HG02885 (cell line): Measurements from ENCODE around the gene KRTAP4-1.
"Not testable (repeated sequence)": the region's sequence is repeated elsewhere in the genome, so short reads cannot be mapped to it uniquely, and the experiment has no call there.

Experiments used
- ATAC-seq: cut with Tn5 transposase; IDR thresholded peaks from one replicate; pipeline ENCODE4 v1.9.1; 2021; ENCODE audit warnings: mild to moderate bottlenecking; ENCODE audit not compliant: unreplicated experiment, poor library complexity

Gene KRTAP4-1

DNA sequence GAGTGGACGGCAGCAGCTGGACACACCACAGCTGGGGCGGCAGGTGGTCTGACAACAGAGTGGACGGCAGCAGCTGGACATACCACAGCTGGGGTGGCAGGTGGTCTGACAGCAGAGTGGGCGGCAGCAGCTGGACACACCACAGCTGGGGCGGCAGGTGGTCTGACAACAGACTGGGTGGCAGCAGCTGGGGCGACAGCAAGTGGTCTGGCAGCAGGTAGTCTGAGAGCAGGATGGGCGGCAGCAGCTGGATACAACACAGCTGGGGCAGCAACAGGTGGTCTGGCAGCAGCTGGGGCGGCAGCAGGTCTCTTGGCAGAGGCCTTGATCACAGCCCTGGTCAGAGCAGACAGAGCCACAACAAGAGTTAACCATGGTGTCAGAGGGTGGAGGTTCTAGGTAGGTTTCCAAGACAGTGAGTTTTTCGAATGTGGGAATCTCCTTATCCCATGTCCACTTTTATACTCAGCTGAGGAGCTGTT is at the start of gene KRTAP4-1:
TSS of gene KRTAP4-1 (minus strand) at position 432 of the 482 bp plus-strand sequence. CDS start at position 375, 57 bp downstream.
- ATAC-seq: no peak

DNA sequence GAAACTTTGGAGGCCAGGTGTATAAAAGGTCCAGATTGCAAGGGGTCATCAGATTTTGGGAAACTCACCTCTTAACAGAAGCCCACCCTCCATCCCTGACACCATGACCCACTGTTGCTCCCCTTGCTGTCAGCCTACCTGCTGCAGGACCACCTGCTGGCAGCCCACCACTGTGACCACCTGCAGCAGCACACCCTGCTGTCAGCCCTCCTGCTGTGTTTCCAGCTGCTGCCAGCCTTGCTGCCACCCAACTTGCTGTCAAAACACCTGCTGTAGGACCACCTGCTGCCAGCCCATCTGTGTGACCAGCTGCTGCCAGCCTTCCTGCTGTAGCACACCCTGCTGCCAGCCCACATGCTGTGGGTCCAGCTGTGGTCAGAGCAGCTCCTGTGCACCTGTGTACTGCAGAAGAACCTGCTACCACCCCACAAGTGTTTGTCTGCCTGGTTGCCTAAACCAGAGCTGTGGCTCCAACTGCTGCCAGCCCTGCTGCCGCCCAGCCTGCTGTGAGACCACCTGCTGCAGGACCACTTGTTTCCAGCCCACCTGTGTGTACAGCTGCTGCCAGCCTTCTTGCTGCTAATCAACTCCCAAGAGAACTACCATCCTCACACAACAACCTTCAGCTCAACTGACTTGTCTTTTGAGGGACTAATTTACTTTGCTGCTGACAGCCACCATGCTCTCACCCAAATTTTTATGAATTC is 47.8 kb upstream of the KRTAP4-1 start, which contains the start of gene KRTAP9-3:
TSS of gene KRTAP9-3 (plus strand) at position 51 of the 707 bp plus-strand sequence. CDS start at position 104, 53 bp downstream.
- ATAC-seq: not testable (repeated sequence)

- no peak for ATAC-seq
Observed at GRCh38 chr17:41231731-41232130, 47.0 kb upstream of the KRTAP4-1 start.

GRCh38 chr17:41230094-41230493 is 45.4 kb upstream of the KRTAP4-1 start:
- ATAC-seq: no peak

GRCh38 chr17:41226598-41227095 is 41.9 kb upstream of the KRTAP4-1 start, which contains the start of gene KRTAP9-2:
Gene KRTAP9-2, plus strand, starts transcription at chr17:41226648. Its CDS starts 7 bp downstream, at chr17:41226655.
- ATAC-seq: not testable (repeated sequence)

- no peak for ATAC-seq
Observed at GRCh38 chr17:41226051-41226450, 41.3 kb upstream of the KRTAP4-1 start.

DNA sequence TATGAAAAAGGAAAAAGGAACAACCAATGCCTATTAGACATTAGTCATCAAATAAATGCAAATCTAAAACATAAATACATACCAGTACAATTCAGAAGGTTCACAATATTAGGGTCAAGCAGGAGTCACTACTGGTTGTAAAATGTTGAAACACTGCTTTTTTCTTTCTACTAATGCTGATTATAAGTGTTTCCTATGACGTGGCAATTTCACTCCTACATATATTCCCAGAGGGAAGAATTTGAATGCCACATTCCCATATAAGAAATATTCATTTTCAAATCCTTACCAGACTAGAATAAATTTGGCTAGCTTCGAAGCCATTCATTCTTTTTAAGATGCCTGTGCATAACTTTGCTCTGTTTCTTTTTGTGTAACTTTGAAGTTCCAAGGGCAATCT is 39.1 kb upstream of the KRTAP4-1 start:
- ATAC-seq: no peak

- ATAC-seq: no peak
Observed at GRCh38 chr17:41215681-41216080, 31.0 kb upstream of the KRTAP4-1 start.

DNA sequence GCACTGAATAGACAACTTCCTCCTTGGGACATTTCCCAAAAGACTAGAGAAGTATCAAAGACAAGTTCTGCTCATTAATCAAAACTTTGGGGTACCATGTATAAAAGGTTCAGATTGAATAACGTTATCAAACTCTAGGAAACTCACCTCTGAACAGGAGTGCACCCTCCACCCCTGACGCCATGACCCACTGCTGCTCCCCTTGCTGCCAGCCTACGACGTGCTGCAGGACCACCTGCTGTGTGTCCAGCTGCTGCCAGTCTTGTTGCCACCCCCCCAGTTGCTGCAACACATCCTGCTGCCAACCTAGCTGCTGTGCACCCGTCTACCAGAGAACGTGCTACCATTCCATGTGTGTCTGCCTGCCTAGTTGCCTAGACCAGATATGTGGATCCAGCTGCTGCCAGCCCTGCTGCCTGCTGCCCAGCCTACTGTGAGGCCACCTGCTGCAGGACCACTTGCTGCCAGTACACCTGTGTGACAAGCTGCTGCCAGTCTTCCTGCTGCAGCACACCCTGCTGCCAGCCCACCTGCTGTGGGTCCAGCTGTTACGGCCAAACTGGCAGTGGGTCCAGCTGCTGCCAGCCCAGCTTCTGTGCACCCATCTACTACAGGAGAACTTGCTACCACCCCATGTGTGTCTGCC is 27.9 kb upstream of the KRTAP4-1 start:
- ATAC-seq: no peak

- ATAC-seq: no peak
Observed at GRCh38 chr17:41211845-41212466, 27.2 kb upstream of the KRTAP4-1 start.

- no peak for ATAC-seq
Observed at GRCh38 chr17:41199421-41200078, 14.8 kb upstream of the KRTAP4-1 start.

GRCh38 chr17:41196068-41196467 is 11.4 kb upstream of the KRTAP4-1 start:
- ATAC-seq: no peak

DNA sequence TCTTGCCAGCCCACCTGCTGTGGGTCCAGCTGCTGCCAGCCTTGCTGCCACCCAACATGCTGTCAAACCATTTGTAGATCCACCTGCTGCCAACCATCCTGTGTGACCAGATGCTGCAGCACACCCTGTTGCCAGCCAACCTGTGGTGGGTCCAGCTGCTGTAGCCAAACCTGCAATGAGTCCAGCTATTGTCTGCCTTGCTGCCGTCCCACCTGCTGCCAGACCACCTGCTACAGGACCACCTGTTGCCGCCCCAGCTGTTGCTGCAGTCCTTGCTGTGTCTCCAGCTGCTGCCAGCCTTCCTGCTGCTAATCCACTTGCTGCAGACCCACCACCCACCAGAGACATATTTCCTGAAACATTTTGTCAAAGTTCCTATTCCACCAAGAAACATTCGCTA is 5.6 kb upstream of the KRTAP4-1 start:
- ATAC-seq: no peak

- not testable (repeated sequence) for ATAC-seq
Observed at GRCh38 chr17:41189837-41190318, 5.2 kb upstream of the KRTAP4-1 start, which contains the start of gene KRTAP9-1. Gene KRTAP9-1, plus strand, starts transcription at chr17:41189887. Its CDS starts 0 bp downstream, at chr17:41189887.

DNA sequence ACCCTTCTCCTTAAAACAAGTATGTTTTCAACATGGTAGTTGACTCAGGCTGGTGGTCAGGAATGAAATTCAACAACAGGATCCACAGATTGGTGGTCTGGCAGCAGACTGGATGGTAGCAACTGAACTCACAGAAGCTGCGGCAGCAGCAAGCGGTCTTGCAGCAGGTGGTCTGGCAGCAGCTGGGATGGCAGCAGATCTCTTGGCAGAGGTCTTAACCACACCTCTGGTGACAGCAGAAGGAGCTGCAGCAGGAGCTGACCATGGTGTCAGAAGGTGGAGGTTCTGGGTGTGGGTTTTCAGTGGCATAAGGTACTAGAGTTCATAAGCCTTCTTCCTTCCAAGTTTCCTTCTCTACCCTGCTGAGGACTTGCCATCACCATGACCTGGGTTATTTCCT is 2.2 kb upstream of the KRTAP4-1 start:
- no peak for ATAC-seq

- ATAC-seq: no peak
Observed at GRCh38 chr17:41185001-41185400, 290 bp upstream of the KRTAP4-1 start.

DNA sequence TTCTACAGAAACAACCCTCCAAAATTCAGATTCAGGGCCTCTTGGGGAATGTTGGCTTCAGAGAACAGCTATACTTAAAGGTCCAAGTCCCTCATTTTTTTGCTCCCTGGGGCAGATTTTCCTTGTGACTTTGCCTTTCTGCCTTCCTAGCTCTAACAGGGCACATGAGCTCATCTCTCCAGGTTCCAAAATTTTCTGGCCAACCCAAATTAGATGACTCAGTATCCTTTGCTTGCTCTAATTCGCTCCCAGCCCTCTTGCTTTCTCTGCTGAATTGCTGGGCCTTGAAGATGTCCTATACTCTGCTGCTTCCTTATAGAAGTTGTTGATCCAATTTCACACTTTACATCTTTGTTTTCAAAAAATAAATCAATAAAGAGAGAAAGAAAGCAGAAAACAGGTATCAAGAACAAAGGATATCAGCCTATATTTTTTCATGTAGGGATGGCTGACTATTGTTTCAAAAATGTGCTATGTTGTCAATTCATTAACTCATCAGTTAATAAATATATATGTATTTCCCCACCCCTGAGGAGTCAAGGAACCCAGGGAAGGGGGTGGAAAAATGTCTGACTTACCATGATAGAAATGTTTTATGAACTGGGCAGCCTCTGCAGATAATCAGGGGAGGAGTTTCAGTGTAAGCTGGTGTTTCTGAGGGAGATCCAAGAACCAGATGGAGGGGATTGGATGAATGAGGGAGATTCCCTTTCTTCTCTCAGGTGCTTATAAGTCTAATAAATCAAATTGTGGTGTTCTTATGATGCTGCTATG is 5.7 kb downstream of the KRTAP4-1 start:
- ATAC-seq: no peak

DNA sequence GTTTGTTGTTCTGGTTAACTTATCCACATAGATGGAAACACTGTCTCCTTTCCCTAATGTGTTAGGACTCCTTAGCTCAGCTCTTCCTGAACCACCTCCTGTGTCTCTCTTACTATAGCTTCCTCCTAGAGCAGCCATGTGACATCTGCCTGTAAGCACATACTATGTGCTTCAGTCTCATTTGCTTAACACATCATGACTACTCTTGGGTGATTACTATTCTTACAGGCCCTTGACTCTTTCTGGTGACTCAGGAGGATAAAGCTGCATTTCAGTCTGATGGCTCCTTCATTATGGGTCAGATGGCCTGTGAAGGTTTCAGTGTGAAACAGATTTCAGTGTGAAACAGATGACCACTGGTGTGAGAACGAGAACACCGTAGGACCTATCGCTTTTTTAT is 6.4 kb downstream of the KRTAP4-1 start:
- no peak for ATAC-seq

DNA sequence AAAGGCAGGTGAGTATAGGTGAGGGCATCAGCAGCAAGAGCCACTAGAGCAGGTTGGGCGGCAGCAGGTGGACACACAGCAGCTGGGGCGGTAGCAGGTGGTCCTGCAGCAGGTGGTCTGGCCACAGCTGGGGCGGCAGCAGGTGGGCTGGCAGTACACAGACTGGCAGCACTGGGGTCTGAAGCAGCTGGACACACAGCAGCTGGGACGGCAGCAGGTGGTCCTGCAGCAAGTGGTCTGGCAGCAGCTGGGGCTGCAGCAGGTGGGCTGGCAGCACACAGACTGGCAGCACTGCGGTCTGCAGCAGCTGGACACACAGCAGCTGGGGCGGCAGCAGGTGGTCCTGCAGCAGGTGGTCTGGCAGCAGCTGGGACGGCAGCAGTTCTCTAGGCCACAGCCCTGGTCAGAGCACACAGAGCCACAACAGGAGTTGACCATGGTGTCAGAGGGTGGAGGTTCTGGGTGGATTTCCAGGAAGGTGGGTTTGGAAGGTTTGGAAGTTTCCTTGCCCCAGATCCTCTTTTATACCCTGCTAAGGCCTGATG is 6.9 kb downstream of the KRTAP4-1 start, which contains the start of gene KRTAP4-2:
TSS of gene KRTAP4-2 (minus strand) at position 495 of the 545 bp plus-strand sequence. CDS start at position 438, 57 bp downstream.
- no peak for ATAC-seq
